Measurements from ENCODE around the gene COPB2. TPM values are rescaled to one million over a fixed set of nuclear protein-coding genes. Genes with fewer than 3 reads are reported as not detected.

The COPB2 gene
- total RNA-seq, 3 donors from 2014 or later (not counting 1 experiment from before 2014, with no cell fraction given), result 34.7 to 50.2 (median 42.4) TPM

DNA sequence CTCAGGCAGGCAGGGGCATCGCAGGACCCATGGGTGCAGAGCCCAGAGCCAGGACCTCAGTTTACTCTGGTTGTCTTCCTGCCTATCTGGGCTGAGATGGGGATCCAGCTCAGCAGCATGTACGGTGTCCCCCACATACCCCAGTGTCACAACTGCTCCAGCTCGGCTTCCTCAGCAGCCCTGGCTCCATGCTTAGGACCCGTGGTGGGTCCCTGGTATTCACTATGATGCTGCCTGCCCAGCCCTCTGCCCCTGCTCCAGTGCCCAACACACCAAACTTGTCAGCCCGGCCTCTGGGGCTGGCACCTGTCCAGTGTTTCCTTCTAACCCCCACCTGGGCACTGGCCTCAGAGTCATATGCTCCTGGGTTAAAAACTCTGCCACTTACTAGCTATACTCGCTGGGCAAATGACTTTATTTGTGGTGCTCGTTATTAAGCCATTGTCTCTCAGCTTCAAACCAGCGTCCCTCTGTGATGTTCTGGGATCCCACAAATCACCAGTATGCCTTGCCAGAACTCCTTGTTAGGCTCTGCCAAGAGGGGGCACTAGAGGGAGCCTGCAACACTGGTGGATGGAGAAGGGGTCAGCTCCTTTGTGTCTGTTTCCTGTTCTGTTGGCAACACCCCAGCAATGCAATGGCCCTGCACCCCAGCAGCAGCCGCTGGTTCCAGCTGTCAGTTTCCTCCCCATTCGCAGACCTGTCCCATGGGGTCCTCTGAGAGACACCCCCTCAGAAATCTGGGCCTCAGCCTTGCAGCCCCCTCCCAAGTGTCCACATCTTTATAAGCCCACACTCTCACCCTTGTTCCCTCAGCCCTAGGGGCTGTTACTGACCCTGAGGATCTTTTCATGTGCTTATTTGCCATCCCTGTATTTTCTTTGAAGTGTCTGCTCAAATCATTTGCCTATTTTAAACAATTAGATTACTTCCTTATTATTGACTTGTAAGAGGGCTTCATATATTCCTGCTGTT lies 69.7 kb downstream of the COPB2 start:
- ATAC-seq (no peak), DNase-seq (no peak)
- TF ChIP-seq, protein P1, sequence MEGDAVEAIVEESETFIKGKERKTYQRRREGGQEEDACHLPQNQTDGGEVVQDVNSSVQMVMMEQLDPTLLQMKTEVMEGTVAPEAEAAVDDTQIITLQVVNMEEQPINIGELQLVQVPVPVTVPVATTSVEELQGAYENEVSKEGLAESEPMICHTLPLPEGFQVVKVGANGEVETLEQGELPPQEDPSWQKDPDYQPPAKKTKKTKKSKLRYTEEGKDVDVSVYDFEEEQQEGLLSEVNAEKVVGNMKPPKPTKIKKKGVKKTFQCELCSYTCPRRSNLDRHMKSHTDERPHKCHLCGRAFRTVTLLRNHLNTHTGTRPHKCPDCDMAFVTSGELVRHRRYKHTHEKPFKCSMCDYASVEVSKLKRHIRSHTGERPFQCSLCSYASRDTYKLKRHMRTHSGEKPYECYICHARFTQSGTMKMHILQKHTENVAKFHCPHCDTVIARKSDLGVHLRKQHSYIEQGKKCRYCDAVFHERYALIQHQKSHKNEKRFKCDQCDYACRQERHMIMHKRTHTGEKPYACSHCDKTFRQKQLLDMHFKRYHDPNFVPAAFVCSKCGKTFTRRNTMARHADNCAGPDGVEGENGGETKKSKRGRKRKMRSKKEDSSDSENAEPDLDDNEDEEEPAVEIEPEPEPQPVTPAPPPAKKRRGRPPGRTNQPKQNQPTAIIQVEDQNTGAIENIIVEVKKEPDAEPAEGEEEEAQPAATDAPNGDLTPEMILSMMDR (IDR thresholded peaks at IDR 0.05), result no peak
- Mint-ChIP-seq H3K27ac (no peak overlapping the region), H3K9me3 (no peaks in the 10 kb centered on the region), H3K4me1 (no peaks in the 10 kb centered on the region), H3K27me3 (ENCODE audit: low read depth in 2 of 2) (peaks cover 18 to 20% of the 10 kb centered on the region in 2 donors), H3K36me3 (no peaks in the 10 kb centered on the region), H3K4me3 (no peak overlapping the region)
- H3K4me1 ChIP-seq (ENCODE audit: control insufficient read depth, insufficient read depth, low read length), result no peaks in the 10 kb centered on the region
- WGBS (ENCODE audit: insufficient coverage), result 72% methylated on average over 10 of the region's 10 CpGs
- no peaks in the 10 kb centered on the region for H3K36me3 ChIP-seq (ENCODE audit: control insufficient read depth, insufficient read depth, low read length)
- intact Hi-C loops (cut with micrococcal nuclease), result no loop called here
- H3K4me3 ChIP-seq (ENCODE audit: low read length), result no peak overlapping the region
- no peaks in the 10 kb centered on the region for H3K27me3 ChIP-seq (ENCODE audit: control insufficient read depth, insufficient read depth, low read length)
- H3K27ac ChIP-seq (ENCODE audit: low read length), result no peak overlapping the region
- no peaks in the 10 kb centered on the region for H3K9me3 ChIP-seq (ENCODE audit: control insufficient read depth, insufficient read depth, low read length)

DNA sequence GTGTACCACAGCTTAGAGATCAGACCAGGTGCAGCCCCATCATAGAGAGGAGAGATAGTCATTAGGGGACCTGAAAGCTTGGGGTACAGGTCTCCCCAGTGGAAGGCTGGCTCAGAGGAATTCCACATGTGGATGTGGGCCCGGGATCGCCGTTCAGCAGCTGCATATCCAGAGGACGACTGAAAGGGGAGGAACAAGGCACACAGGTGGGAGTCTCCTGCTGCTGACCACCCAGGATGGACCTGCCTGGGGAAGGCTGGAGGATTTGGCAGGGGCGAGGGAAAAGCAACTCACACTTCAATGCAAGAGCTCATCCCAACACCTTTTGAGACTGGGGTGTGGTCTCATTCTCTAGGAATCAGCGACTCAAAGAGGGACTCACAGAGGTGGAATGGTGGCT lies 70.6 kb downstream of the COPB2 start:
- H3K9me3 ChIP-seq (ENCODE audit: control insufficient read depth, insufficient read depth, low read length), result no peaks in the 10 kb centered on the region
- H3K27me3 ChIP-seq (ENCODE audit: control insufficient read depth, insufficient read depth, low read length), result no peaks in the 10 kb centered on the region
- 79% methylated on average over 6 of the region's 6 CpGs for WGBS (ENCODE audit: insufficient coverage)
- no peaks in the 10 kb centered on the region for H3K4me1 ChIP-seq (ENCODE audit: control insufficient read depth, insufficient read depth, low read length)
- TF ChIP-seq, protein P1 (IDR thresholded peaks at IDR 0.05), result no peak
- no peaks in the 10 kb centered on the region for H3K4me1 Mint-ChIP-seq
- H3K27me3 Mint-ChIP-seq (ENCODE audit: low read depth in 2 of 2), result peaks cover 21 to 23% of the 10 kb centered on the region in 2 donors
- no peak for DNase-seq
- ATAC-seq, result no peak
- H3K36me3 Mint-ChIP-seq, result no peaks in the 10 kb centered on the region
- H3K9me3 Mint-ChIP-seq, result no peaks in the 10 kb centered on the region
- H3K27ac ChIP-seq (ENCODE audit: low read length), result no peak overlapping the region
- H3K36me3 ChIP-seq (ENCODE audit: control insufficient read depth, insufficient read depth, low read length), result no peaks in the 10 kb centered on the region
- no peak overlapping the region for H3K27ac Mint-ChIP-seq
- intact Hi-C loops (cut with micrococcal nuclease), result no loop called here
- no peak overlapping the region for H3K4me3 Mint-ChIP-seq
- no peak overlapping the region for H3K4me3 ChIP-seq (ENCODE audit: low read length)

DNA sequence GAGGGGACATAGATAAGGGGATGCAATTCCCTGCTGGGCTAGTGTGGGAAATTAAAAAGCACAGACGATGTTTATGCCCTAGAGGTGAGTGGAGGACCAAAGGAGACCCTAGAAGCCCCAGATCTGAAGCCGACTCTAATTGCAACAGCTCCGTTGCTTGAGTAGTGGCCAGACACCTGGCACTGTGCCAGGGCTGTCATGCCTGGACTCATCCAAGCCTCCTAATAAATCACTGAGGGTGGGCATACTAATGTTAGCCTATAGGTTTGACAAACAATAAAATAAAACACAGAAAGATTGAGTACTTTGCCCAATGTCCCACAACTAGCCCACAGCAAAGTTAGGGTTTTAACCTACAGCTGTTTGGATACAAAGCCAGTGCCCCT lies 71.0 kb downstream of the COPB2 start:
- no peak overlapping the region for H3K27ac Mint-ChIP-seq
- no peak for DNase-seq
- Histone ChIP-seq H3K27me3 (ENCODE audit: control insufficient read depth, insufficient read depth, low read length) (no peaks in the 10 kb centered on the region), H3K4me1 (ENCODE audit: control insufficient read depth, insufficient read depth, low read length) (no peaks in the 10 kb centered on the region), H3K27ac (ENCODE audit: low read length) (no peak overlapping the region), H3K4me3 (ENCODE audit: low read length) (no peak overlapping the region), H3K9me3 (ENCODE audit: control insufficient read depth, insufficient read depth, low read length) (no peaks in the 10 kb centered on the region), H3K36me3 (ENCODE audit: control insufficient read depth, insufficient read depth, low read length) (no peaks in the 10 kb centered on the region)
- intact Hi-C loops (cut with micrococcal nuclease), result no loop called here
- H3K4me3 Mint-ChIP-seq, result no peak overlapping the region
- no peaks in the 10 kb centered on the region for H3K9me3 Mint-ChIP-seq
- TF ChIP-seq, protein P1 (IDR thresholded peaks at IDR 0.05), result no peak
- H3K36me3 Mint-ChIP-seq, result no peaks in the 10 kb centered on the region
- H3K4me1 Mint-ChIP-seq, result no peaks in the 10 kb centered on the region
- 75% methylated on average over 3 of the region's 3 CpGs for WGBS (ENCODE audit: insufficient coverage)
- H3K27me3 Mint-ChIP-seq (ENCODE audit: low read depth in 2 of 2), result peaks cover 24 to 27% of the 10 kb centered on the region in 2 donors
- ATAC-seq, result no peak
